ENCODE measurements around the gene CCDC8. TPM values are rescaled to one million over a fixed set of nuclear protein-coding genes. Genes with fewer than 3 reads are reported as not detected.
"Not testable (repeated sequence)": the region's sequence is repeated elsewhere in the genome, so short reads cannot be mapped to it uniquely, and the experiment has no call there.

Gene CCDC8
- polyA plus RNA-seq, 2 of the 4 experiments (the other 2 are of a cell fraction) = 0.04 to 0.08 TPM

DNA sequence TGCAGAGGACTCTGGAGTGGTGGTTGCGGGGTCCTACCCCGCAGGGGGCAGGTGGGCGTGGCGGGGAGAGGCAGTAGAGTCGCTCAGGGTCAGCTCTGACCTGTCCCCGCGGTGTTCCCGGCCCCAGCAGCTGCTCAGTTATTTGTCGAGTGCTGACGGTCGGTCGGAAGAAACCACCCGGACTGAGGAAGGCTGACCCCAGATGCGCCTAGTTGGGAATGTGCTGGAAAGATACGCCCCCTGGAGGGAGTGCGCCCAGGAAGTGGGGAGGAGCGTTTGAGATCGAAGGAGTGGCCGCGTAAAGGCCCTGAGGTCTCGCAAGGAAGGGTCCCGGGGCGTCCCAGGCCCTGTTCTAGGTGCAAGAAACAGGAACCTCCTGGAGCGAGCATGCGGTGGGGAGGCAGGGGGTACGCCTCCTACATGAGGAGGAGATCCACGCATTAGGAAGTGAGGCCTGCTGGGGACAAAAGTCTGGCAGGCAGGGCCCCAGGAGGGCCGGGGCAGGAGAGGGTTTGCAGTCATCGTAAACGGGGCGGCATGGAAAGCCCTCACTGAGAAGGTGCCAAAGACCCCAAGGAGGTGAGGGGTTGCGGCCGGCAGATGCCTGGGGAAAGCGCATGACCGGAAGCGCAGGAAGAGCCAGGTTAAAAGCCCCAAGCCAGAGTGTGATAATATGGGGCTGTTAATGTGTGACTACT, 9.2 kb downstream of the CCDC8 start:
- peak; percentile 80 to 93 for DNase-seq (ENCODE audit: low read depth in 1 of 2, low spot score in 1 of 2)
- peak; percentile 89 to 90 for ATAC-seq
- Histone ChIP-seq H3K27ac (peak overlapping the region; percentile 90 to 92), H3K4me2 (peak overlapping the region; percentile 89), H3K4me1 (no peaks in the 10 kb centered on the region), H3K9me3 (no peaks in the 10 kb centered on the region), H3K4me3 (peak overlapping the region; percentile 53)
- ChIA-PET CTCF (interaction anchor here (1.0 to 22.6 kb wide), 32 partner anchors 7 to 326 kb away, joined by 3 to 501 read pairs (median 10); partner anchors contain the start of genes CCDC8, PNMA8A and PNMA8B), POLR2A (interaction anchor here (1.4 kb wide), 1 partner anchor 83 kb away, joined by 3 read pairs; no protein-coding TSS in a partner anchor)
- peak; percentile 32 for FAIRE-seq
- 8% methylated on average over 32 of the region's 36 CpGs for WGBS (ENCODE audit: missing lambda C conversion rate)
- TF ChIP-seq SREBF2 (IDR thresholded peaks at IDR 0.05) = no peak
- TF ChIP-seq, protein P1, sequence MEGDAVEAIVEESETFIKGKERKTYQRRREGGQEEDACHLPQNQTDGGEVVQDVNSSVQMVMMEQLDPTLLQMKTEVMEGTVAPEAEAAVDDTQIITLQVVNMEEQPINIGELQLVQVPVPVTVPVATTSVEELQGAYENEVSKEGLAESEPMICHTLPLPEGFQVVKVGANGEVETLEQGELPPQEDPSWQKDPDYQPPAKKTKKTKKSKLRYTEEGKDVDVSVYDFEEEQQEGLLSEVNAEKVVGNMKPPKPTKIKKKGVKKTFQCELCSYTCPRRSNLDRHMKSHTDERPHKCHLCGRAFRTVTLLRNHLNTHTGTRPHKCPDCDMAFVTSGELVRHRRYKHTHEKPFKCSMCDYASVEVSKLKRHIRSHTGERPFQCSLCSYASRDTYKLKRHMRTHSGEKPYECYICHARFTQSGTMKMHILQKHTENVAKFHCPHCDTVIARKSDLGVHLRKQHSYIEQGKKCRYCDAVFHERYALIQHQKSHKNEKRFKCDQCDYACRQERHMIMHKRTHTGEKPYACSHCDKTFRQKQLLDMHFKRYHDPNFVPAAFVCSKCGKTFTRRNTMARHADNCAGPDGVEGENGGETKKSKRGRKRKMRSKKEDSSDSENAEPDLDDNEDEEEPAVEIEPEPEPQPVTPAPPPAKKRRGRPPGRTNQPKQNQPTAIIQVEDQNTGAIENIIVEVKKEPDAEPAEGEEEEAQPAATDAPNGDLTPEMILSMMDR (IDR thresholded peaks at IDR 0.05) = peak; percentile 32; the same call in 2 of the 3 replicates
- TF ChIP-seq FOSB (CRISPR knock-in tag; IDR thresholded peaks at IDR 0.05) = no peak
- TF ChIP-seq, protein P2, sequence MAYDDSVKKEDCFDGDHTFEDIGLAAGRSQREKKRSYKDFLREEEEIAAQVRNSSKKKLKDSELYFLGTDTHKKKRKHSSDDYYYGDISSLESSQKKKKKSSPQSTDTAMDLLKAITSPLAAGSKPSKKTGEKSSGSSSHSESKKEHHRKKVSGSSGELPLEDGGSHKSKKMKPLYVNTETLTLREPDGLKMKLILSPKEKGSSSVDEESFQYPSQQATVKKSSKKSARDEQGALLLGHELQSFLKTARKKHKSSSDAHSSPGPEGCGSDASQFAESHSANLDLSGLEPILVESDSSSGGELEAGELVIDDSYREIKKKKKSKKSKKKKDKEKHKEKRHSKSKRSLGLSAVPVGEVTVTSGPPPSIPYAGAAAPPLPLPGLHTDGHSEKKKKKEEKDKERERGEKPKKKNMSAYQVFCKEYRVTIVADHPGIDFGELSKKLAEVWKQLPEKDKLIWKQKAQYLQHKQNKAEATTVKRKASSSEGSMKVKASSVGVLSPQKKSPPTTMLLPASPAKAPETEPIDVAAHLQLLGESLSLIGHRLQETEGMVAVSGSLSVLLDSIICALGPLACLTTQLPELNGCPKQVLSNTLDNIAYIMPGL (CRISPR knock-in tag; IDR thresholded peaks at IDR 0.05; ENCODE audit: borderline replicate concordance) = no peak
- peak; percentile 68 for TF ChIP-seq MAX (IDR thresholded peaks at IDR 0.05)
- 0 out of 2 replicates have a peak, but pooled peaks have one; percentile 38 for TF ChIP-seq MYC (IDR thresholded peaks at IDR 0.05; ENCODE audit: borderline replicate concordance, low read length)
- TF ChIP-seq JUN (IDR thresholded peaks at IDR 0.05) = peak in 1 of 2 experiments; percentile 60; a peak in 2 of 5 replicates
- TF ChIP-seq E2F6 (IDR thresholded peaks at IDR 0.05; ENCODE audit: borderline replicate concordance, low read depth) = peak; percentile 76
- 0 out of 2 replicates have a peak, but pooled peaks have one; percentile 31 for TF ChIP-seq MAZ (IDR thresholded peaks at IDR 0.05; ENCODE audit: borderline replicate concordance, low read depth, low read length)
- TF ChIP-seq POLR2A (IDR thresholded peaks at IDR 0.05; ENCODE audit: low read length) = peak; percentile 78; the same call in 1 of the 2 replicates
- TF ChIP-seq BCL3 (IDR thresholded peaks at IDR 0.05) = peak; percentile 43; the same call in 1 of the 3 replicates

GRCh38 chr19:46402725-46403124, 10.6 kb downstream of the CCDC8 start:
- FAIRE-seq (no peak), ATAC-seq (peak in 1 of 2 experiments; percentile 3; a peak in 2 of 6 replicates), DNase-seq (ENCODE audit: low read depth in 1 of 2, low spot score in 1 of 2) (no peak)
- Histone ChIP-seq H3K9me3 (no peaks in the 10 kb centered on the region), H3K27ac (no peak overlapping the region), H3K4me3 (no peak overlapping the region), H3K4me2 (no peak overlapping the region), H3K4me1 (no peaks in the 10 kb centered on the region)
- WGBS (ENCODE audit: missing lambda C conversion rate) = 87% methylated on average over 11 of the region's 11 CpGs
- ChIA-PET CTCF (interaction anchor here (0.5 to 22.6 kb wide), 38 partner anchors 8 to 1474 kb away, joined by 3 to 501 read pairs (median 8); partner anchors contain the start of genes CCDC8, PNMA8A and PNMA8B), POLR2A (no interaction called here)
- TF ChIP-seq HDAC2 (IDR thresholded peaks at IDR 0.05) (0 out of 2 replicates have a peak, but pooled peaks have one; percentile 71), FOSB (CRISPR knock-in tag; IDR thresholded peaks at IDR 0.05) (no peak), HOXB13 (CRISPR knock-in tag; IDR thresholded peaks at IDR 0.05; ENCODE audit: low read depth) (no peak), CEBPB (IDR thresholded peaks at IDR 0.05) (no peak), POLR2AphosphoS2 (conservative IDR thresholded peaks at IDR 0.05; ENCODE audit: low read length) (no peak), KDM1A (IDR thresholded peaks at IDR 0.05; ENCODE audit: low read depth) (peak; percentile 84; the same call in 1 of the 2 replicates), CHD4 (IDR thresholded peaks at IDR 0.05; ENCODE audit: borderline replicate concordance) (0 out of 2 replicates have a peak, but pooled peaks have one; percentile 59), CBX8 (IDR thresholded peaks at IDR 0.05) (no peak), ZC3H11A (IDR thresholded peaks at IDR 0.05) (no peak), KDM5A (IDR thresholded peaks at IDR 0.05) (no peak), NPAS2 (CRISPR knock-in tag; IDR thresholded peaks at IDR 0.05; ENCODE audit: borderline replicate concordance) (no peak)

- WGBS (ENCODE audit: missing lambda C conversion rate) = 90% methylated on average over 14 of the region's 14 CpGs
- H3K4me1 ChIP-seq; H3K4me2 ChIP-seq; FAIRE-seq; DNase-seq (ENCODE audit: low read depth in 1 of 2, low spot score in 1 of 2); ATAC-seq; H3K9me3 ChIP-seq; H3K27ac ChIP-seq; H3K4me3 ChIP-seq; POLR2A ChIA-PET: not testable (repeated sequence)
- CTCF ChIA-PET = interaction anchor here (0.6 to 22.6 kb wide), 13 partner anchors 13 to 369 kb away, joined by 3 to 501 read pairs (median 4); partner anchors contain the start of gene PNMA8A
These were observed 15.4 kb downstream of the CCDC8 start for GRCh38 chr19:46397801-46398479.

Data from A549 (cell line).